ENCODE data around the gene SMR3A.

The SMR3A gene

GRCh38 chr4:70360460-70360859 lies at the start of gene SMR3A:
TSS of gene SMR3A (plus strand) at chr4:70360760. CDS start at chr4:70362116, 1,356 bp downstream.
- no peaks in the 10 kb centered on the region for H3K27me3 Mint-ChIP-seq
- H3K9me3 Mint-ChIP-seq, result no peaks in the 10 kb centered on the region
- DNase-seq, result no peak
- H3K4me3 Mint-ChIP-seq, result no peak within 1 kb of the TSS
- no peaks in the 10 kb centered on the region for H3K4me1 Mint-ChIP-seq
- H3K27ac Mint-ChIP-seq, result no peak within 1 kb of the TSS
- no peak for ATAC-seq

- H3K4me3 Mint-ChIP-seq, result no peak overlapping the region
- ATAC-seq, result no peak
- no peak for DNase-seq
- H3K27me3 Mint-ChIP-seq, result no peaks in the 10 kb centered on the region
- no peak overlapping the region for H3K27ac Mint-ChIP-seq
- no peaks in the 10 kb centered on the region for H3K4me1 Mint-ChIP-seq
- H3K9me3 Mint-ChIP-seq, result peaks cover 0 to 6% of the 10 kb centered on the region in 2 donors
Measured at GRCh38 chr4:70313736-70314135, 46.8 kb upstream of the SMR3A start.

- Mint-ChIP-seq H3K9me3 (peaks cover 0 to 5% of the 10 kb centered on the region in 2 donors), H3K4me3 (no peak overlapping the region), H3K27ac (no peak overlapping the region), H3K27me3 (no peaks in the 10 kb centered on the region), H3K4me1 (no peaks in the 10 kb centered on the region)
- DNase-seq (no peak), ATAC-seq (no peak)
Measured at GRCh38 chr4:70315928-70316327, 44.6 kb upstream of the SMR3A start.

DNA sequence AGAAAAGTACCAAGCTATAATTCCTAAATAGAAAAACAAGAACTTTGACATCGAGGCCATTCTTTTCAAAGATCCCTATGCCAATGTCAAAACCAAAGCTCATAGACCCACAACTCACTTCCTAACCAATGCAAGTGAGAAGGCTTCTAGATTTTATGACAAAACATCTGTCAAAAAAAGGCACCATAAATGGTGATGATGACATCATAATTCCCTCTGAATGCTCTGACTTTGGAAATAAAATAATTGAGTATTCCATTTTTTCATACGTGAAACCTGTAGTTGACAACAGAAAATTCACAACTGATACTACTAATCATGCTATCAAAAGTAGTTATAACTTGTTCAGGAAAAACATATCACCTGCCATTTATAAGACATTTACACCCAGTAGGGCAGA lies 34.5 kb upstream of the SMR3A start:
- Mint-ChIP-seq H3K4me1 (no peaks in the 10 kb centered on the region), H3K9me3 (no peaks in the 10 kb centered on the region), H3K27ac (no peak overlapping the region), H3K4me3 (no peak overlapping the region), H3K27me3 (no peaks in the 10 kb centered on the region)
- DNase-seq (no peak), ATAC-seq (no peak)

- H3K4me3 Mint-ChIP-seq, result no peak within 1 kb of the TSS
- H3K27me3 Mint-ChIP-seq, result no peaks in the 10 kb centered on the region
- H3K9me3 Mint-ChIP-seq, result no peaks in the 10 kb centered on the region
- no peak for ATAC-seq
- H3K27ac Mint-ChIP-seq, result no peak within 1 kb of the TSS
- DNase-seq, result no peak
- no peaks in the 10 kb centered on the region for H3K4me1 Mint-ChIP-seq
Measured at GRCh38 chr4:70334681-70335080, 25.9 kb upstream of the SMR3A start, which contains the start of gene CABS1. TSS of gene CABS1 (plus strand) at chr4:70334981. CDS start at chr4:70335040, 59 bp downstream.

DNA sequence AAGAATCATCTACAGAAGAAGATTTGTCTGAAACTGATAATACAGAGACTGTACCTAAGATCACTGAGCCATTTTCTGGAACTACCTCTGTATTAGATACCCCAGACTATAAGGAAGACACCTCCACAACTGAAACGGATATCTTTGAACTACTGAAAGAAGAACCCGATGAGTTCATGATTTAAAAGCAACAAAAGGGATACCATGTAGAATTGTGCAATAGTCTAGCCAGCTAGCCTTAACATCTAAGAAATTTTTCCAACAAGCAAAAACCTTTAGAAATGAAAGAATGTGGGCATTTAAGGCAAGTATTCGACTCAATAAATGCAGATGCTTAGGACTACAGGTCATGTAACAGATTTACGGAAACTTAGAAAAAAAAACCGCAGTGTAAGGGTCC lies 24.5 kb upstream of the SMR3A start:
- no peak for DNase-seq
- no peaks in the 10 kb centered on the region for H3K27me3 Mint-ChIP-seq
- H3K4me1 Mint-ChIP-seq, result no peaks in the 10 kb centered on the region
- no peak overlapping the region for H3K27ac Mint-ChIP-seq
- ATAC-seq, result no peak
- no peaks in the 10 kb centered on the region for H3K9me3 Mint-ChIP-seq
- H3K4me3 Mint-ChIP-seq, result no peak overlapping the region

DNA sequence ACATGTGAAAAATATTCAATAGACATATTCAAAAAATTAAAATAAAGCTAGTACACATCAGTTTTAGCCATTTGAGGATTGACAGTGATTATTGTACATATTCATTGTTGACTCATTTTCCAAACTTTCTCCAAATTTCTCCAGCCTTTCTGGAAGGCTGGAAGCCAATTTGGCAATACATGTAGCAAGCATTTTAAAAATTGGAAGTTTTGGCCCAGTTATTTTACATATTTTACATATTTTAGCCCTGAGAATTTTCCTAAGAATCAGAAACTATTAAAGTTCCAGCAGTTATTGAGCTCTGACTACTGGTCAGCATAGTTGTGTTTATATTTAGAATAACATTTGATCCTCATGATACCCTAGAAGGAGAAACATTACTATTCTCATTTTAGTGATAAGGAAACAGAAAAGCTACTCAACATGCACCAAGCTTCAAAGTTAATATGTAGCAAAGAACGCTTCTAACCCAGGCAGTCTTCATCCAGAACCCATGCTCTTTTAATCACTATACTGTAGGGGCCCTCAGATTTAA lies 22.6 kb upstream of the SMR3A start:
- Mint-ChIP-seq H3K27ac (no peak overlapping the region), H3K27me3 (no peaks in the 10 kb centered on the region), H3K9me3 (no peaks in the 10 kb centered on the region), H3K4me3 (no peak overlapping the region), H3K4me1 (no peaks in the 10 kb centered on the region)
- ATAC-seq (no peak), DNase-seq (no peak)

GRCh38 chr4:70356185-70356584 lies 4.4 kb upstream of the SMR3A start:
- DNase-seq (no peak), ATAC-seq (no peak)
- Mint-ChIP-seq H3K4me1 (no peaks in the 10 kb centered on the region), H3K9me3 (no peaks in the 10 kb centered on the region), H3K4me3 (no peak overlapping the region), H3K27me3 (no peaks in the 10 kb centered on the region), H3K27ac (no peak overlapping the region)

DNA sequence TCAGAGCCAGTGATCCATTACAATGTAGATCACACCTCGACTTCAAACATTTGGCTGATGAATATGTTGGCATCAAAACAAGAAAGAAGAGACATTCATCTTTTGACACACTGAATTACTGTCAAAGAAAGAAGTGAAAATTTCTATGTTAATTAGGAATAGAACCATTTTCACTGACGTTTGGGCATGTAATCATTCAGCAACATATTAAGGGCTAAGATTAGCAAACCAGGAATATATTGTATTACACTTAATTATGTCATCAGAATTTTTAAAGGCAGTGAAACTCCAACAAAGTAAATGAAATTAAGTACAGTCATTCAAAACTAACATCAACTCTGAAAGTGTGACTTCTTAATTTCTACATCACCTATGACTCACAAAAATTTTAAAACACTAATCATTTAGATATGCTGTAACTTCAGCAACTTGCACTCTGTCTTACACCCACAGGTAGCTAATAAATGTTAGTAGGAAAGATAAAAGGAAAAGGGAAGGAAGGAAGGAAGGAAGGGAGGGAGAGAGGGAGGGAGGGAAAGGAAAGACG lies 1.4 kb upstream of the SMR3A start:
- Mint-ChIP-seq H3K9me3 (no peaks in the 10 kb centered on the region), H3K4me3 (no peak overlapping the region)

DNA sequence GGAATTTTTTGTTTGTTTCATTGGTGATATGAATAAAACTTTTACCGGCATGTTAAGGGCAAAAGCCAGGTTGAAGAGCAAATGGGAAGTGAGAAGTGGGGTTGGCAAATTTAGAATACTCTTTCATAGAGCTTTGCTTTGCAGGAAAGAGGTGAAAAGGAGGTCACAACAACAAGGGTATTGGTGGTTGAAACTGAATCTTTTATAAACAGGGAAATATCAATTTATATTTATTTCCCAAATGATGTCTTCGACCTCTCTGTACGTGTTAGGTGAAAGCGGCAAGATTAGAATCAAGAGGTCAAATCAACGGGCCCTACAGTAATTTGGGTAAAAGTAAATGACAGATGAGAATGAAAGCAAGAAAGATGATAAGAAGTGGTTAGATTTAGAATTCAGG lies 3.4 kb downstream of the SMR3A start:
- H3K9me3 Mint-ChIP-seq, result no peaks in the 10 kb centered on the region
- H3K27me3 Mint-ChIP-seq, result no peaks in the 10 kb centered on the region
- no peaks in the 10 kb centered on the region for H3K4me1 Mint-ChIP-seq
- H3K27ac Mint-ChIP-seq, result no peak overlapping the region
- H3K4me3 Mint-ChIP-seq, result no peak overlapping the region
- DNase-seq (no peak), ATAC-seq (no peak)

More for the DNA sequence above, 1.4 kb upstream of the SMR3A start:
- Mint-ChIP-seq H3K4me1 (no peaks in the 10 kb centered on the region), H3K27me3 (no peaks in the 10 kb centered on the region), H3K27ac (no peak overlapping the region)
- no peak for ATAC-seq
- no peak for DNase-seq

DNA sequence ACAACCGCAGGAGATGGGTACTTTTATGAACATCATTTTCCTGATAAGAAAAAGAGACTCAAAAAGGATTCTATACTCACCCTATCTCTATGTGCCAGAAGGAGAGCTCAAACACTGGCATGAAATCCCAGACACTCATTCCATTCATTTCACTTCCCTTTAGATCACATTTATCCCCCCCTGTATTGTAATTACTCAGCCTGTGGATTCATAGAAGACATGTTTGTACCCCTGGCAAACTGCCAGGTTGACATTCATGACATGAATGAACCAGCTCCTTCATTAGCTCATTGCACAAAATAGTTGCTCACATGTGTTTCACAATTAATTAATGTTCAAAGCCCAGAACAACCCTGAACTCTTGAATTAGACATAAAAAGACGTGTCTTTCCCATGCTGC lies 4.9 kb downstream of the SMR3A start:
- Mint-ChIP-seq H3K4me1 (no peaks in the 10 kb centered on the region), H3K27me3 (no peaks in the 10 kb centered on the region), H3K27ac (no peak overlapping the region), H3K4me3 (no peak overlapping the region), H3K9me3 (no peaks in the 10 kb centered on the region)
- no peak for DNase-seq
- ATAC-seq, result no peak

DNA sequence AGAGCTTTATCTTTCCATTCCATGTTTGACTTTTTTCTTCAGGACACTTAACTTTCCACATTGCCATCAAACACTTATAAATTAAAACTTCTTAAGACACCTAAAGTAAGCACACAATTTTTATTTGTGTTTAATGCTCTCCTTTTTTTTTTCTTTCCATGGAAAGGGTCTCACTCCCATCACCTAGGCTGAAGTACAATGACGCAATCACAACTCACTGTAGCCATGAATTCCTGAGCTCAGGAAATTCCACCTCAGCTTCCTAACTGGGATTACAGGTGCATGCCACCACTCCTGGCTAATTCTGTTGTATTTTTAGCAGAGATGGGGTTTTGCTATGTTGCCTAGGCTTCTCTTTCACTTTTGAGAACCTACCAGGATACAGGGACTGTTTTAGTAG lies 7.3 kb downstream of the SMR3A start:
- H3K27me3 Mint-ChIP-seq, result no peaks in the 10 kb centered on the region
- ATAC-seq, result no peak
- no peak for DNase-seq
- H3K4me1 Mint-ChIP-seq, result no peaks in the 10 kb centered on the region
- no peak overlapping the region for H3K27ac Mint-ChIP-seq
- no peaks in the 10 kb centered on the region for H3K9me3 Mint-ChIP-seq
- no peak overlapping the region for H3K4me3 Mint-ChIP-seq

DNA sequence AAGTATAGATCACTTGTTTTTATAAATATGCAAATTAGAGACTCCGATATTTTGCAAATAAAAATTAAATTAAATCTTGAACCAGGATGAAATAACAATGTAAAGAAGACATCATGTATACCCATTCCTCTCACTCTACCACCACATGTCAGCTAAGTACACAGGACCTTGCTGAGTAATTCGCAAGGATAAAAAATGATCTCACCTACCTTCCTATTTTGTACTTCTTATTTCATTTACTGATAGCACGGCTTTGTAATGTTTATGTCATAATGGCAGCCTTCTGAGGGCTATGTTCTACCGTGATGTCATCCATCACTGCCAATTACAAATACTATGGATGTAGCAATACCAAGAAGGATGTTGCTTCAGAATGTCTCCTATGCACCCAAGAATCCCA lies 11.4 kb downstream of the SMR3A start:
- H3K4me3 Mint-ChIP-seq, result no peak overlapping the region
- ATAC-seq, result no peak

DNA sequence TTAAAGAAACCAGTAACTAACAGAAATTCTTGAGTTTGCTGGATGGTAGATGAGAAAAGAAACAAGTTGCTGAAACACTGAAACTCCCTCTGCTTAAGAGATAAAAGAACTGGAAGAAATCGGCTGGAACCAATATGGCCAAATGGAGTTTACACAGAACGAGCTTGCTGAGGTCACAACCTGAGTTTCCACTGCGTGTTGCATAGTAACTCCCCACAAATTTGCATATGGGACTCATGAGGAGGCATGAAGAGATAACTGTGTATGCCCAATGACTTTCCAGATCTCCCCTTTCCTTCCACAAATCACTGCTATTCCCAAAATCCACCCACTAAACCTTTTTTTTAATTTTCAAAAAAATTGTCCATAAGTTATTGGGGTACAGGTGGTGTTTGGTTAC lies 12.2 kb downstream of the SMR3A start:
- Mint-ChIP-seq H3K4me1 (no peaks in the 10 kb centered on the region), H3K27me3 (no peaks in the 10 kb centered on the region), H3K27ac (no peak overlapping the region), H3K9me3 (peaks cover 0 to 4% of the 10 kb centered on the region in 2 donors), H3K4me3 (no peak overlapping the region)
- DNase-seq (no peak), ATAC-seq (no peak)

More for the DNA sequence above, 11.4 kb downstream of the SMR3A start:
- Mint-ChIP-seq H3K4me1 (no peaks in the 10 kb centered on the region), H3K9me3 (peaks cover 0 to 4% of the 10 kb centered on the region in 2 donors), H3K27ac (no peak overlapping the region), H3K27me3 (no peaks in the 10 kb centered on the region)
- no peak for DNase-seq

DNA sequence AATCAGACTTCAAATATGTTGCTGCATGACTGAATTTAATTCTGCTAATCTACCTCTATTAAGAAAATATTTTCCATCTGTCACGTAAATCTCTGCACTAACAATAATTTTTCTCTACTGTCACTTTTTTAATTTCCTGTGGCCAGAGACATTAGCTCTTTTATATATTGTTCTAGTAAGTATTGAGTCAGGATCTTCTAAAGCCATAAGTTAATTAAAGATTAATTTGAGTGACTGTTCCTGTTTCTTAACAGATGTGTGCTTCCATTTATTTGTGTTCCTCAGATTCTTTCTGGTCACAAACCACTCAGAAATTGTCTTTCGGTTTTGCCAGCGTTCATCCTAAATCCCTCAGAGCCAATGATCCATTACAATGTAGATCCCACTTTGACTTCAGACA lies 20.0 kb downstream of the SMR3A start:
- DNase-seq, result no peak
- no peaks in the 10 kb centered on the region for H3K9me3 Mint-ChIP-seq
- H3K27ac Mint-ChIP-seq, result no peak overlapping the region
- no peak for ATAC-seq
- H3K4me1 Mint-ChIP-seq, result no peaks in the 10 kb centered on the region
- H3K27me3 Mint-ChIP-seq, result no peaks in the 10 kb centered on the region
- no peak overlapping the region for H3K4me3 Mint-ChIP-seq

DNA sequence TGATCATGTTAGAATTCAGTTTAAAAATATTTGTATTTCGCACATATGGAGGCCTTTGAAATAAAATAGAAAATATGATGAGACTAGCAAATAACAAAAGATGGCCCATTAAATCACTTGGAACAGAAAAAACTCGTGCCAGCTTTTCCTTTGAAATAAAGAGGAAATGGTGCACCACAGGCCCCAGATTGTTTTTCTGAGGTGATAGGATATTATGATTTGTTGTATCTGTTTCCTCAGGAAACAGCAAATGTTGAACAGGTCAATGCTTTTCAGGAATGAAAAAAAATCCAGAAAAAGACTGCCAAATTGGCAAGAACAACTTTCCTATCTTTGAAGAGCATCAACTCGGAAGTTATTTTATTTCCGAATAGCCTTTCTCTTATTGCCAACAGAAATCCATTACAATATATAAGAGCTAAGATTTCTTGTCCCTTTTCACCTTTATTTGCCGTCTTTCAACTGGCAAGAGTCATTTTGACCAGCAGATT lies 22.2 kb downstream of the SMR3A start, which contains the start of gene SMR3B:
Gene SMR3B, plus strand, starts transcription at position 441 of the 491 bp plus-strand sequence. CDS start 1,380 bp downstream, outside the sequence.
- DNase-seq (no peak), ATAC-seq (no peak)
- H3K9me3 Mint-ChIP-seq, result peaks cover 0 to 4% of the 10 kb centered on the region in 2 donors
- no peak within 1 kb of the TSS for H3K4me3 Mint-ChIP-seq
- H3K27me3 Mint-ChIP-seq, result no peaks in the 10 kb centered on the region
- H3K27ac Mint-ChIP-seq, result no peak within 1 kb of the TSS
- H3K4me1 Mint-ChIP-seq, result no peaks in the 10 kb centered on the region

Measured in stimulated activated naive CD8-positive, alpha-beta T cell treated with anti-CD3 and anti-CD28 coated beads, Interleukin-15, amount 100 ng/mL, for 72 hours (primary cell).